Suprapubic skin (tissue), 4 donors: ENCODE data around the gene AAR2. TPM values are rescaled to one million over a fixed set of nuclear protein-coding genes. Genes with fewer than 3 reads are reported as not detected.

Source experiments
- DNase-seq, 2 donors: peaks; one replicate each; pipeline ENCODE4 v3.0.0-alpha.2; 2019; ENCODE audit warnings: low spot score in 2 of 2
- H3K27ac ChIP-seq: fragments of 200-600 bp; sonication (generic); one replicate; pipeline ENCODE4 v1.5.1; 2019
- H3K27me3 ChIP-seq: fragments of 200-600 bp; sonication (generic); one replicate; pipeline ENCODE4 v1.5.1; 2019
- H3K36me3 ChIP-seq: fragments of 200-600 bp; sonication (generic); one replicate; pipeline ENCODE4 v1.5.1; 2019
- H3K4me1 ChIP-seq: fragments of 200-600 bp; sonication (generic); one replicate; pipeline ENCODE4 v1.5.1; 2019
- H3K4me3 ChIP-seq: fragments of 200-600 bp; sonication (generic); one replicate; pipeline ENCODE4 v1.5.1; 2019; ENCODE audit warnings: mild to moderate bottlenecking
- H3K9me3 ChIP-seq: fragments of 200-600 bp; sonication (generic); one replicate; pipeline ENCODE4 v1.5.1; 2019
- CTCF ChIP-seq, 2 donors: fragments of 200-600 bp in 1 of 2; fragments of 450-650 bp in 1 of 2; sonication (generic) in 1 of 2; IDR thresholded peaks; one replicate each; pipeline ENCODE4 v1.5.1; 2016 to 2019; ENCODE audit warnings: antibody characterized with exemption in 2 of 2, mild to moderate bottlenecking in 1 of 2, moderate library complexity in 1 of 2
- EP300 ChIP-seq: sonication (generic); formaldehyde crosslinking; IDR thresholded peaks from one replicate; pipeline ENCODE4 v1.6.1; 2017; ENCODE audit warnings: antibody characterized with exemption
- POLR2A ChIP-seq, 2 donors: fragments of 450-650 bp; IDR thresholded peaks; one replicate each; pipeline ENCODE4 v1.6.1; 2017; ENCODE audit warnings: antibody characterized with exemption in 2 of 2, mild to moderate bottlenecking in 2 of 2, moderate library complexity in 2 of 2
- POLR2AphosphoS5 ChIP-seq, 3 donors: sonication (generic); formaldehyde crosslinking; IDR thresholded peaks; one replicate each; pipeline ENCODE4 v1.6.1; 2017; ENCODE audit warnings: antibody characterized with exemption in 3 of 3
- WGBS: methylation state at CpG from one replicate; pipeline ENCODE4 v1.1.5; 2018; 5-methylcytosine and 5-hydroxymethylcytosine counted together
- total RNA-seq, 4 donors: library from RNA; depleted of rRNA; stranded (reverse); fragments of >200 nt; gene quantifications; one replicate each; pipeline ENCODE4 v1.1.0, GENCODE V29; 2016

Gene AAR2
- total RNA-seq, 4 donors from 2014 or later = 34.4 to 54.6 (median 43.8) TPM

GRCh38 chr20:36269507-36269906 is 33.2 kb downstream of the AAR2 start:
- Histone ChIP-seq H3K9me3 (no peaks in the 10 kb centered on the region), H3K36me3 (no peaks in the 10 kb centered on the region), H3K4me3 (no peak overlapping the region), H3K4me1 (no peaks in the 10 kb centered on the region), H3K27ac (no peak overlapping the region), H3K27me3 (peaks cover 11% of the 10 kb centered on the region)
- WGBS = 89% methylated on average over 2 of the region's 2 CpGs
- TF ChIP-seq POLR2A (IDR thresholded peaks at IDR 0.05) (no peak), CTCF (IDR thresholded peaks at IDR 0.05) (no peak), EP300 (no peak), POLR2AphosphoS5 (IDR thresholded peaks at IDR 0.05) (no peak)
- DNase-seq = no peak

GRCh38 chr20:36270744-36271638 is 34.7 kb downstream of the AAR2 start:
- Histone ChIP-seq H3K36me3 (no peaks in the 10 kb centered on the region), H3K27ac (no peak overlapping the region), H3K4me1 (no peaks in the 10 kb centered on the region), H3K4me3 (no peak overlapping the region), H3K9me3 (no peaks in the 10 kb centered on the region), H3K27me3 (peaks cover 13% of the 10 kb centered on the region)
- no peak for DNase-seq
- TF ChIP-seq CTCF (IDR thresholded peaks at IDR 0.05) = no peak
- no peak for TF ChIP-seq EP300
- TF ChIP-seq POLR2A (IDR thresholded peaks at IDR 0.05) = no peak
- no peak for TF ChIP-seq POLR2AphosphoS5 (IDR thresholded peaks at IDR 0.05)
- WGBS = 84% methylated on average over 20 of the region's 20 CpGs

- WGBS = 85% methylated on average over 21 of the region's 21 CpGs
- no peaks in the 10 kb centered on the region for H3K4me1 ChIP-seq
- no peak for DNase-seq
- no peak overlapping the region for H3K27ac ChIP-seq
- H3K27me3 ChIP-seq = peaks cover 13% of the 10 kb centered on the region
- no peak overlapping the region for H3K4me3 ChIP-seq
- H3K9me3 ChIP-seq = no peaks in the 10 kb centered on the region
- no peaks in the 10 kb centered on the region for H3K36me3 ChIP-seq
- TF ChIP-seq POLR2A (IDR thresholded peaks at IDR 0.05) (no peak), CTCF (IDR thresholded peaks at IDR 0.05) (no peak), EP300 (no peak), POLR2AphosphoS5 (IDR thresholded peaks at IDR 0.05) (no peak)
These were observed 35.6 kb downstream of the AAR2 start for GRCh38 chr20:36271639-36272546.

- Histone ChIP-seq H3K9me3 (no peaks in the 10 kb centered on the region), H3K36me3 (no peaks in the 10 kb centered on the region), H3K4me3 (no peak overlapping the region), H3K4me1 (no peaks in the 10 kb centered on the region), H3K27ac (no peak overlapping the region), H3K27me3 (peaks cover 15% of the 10 kb centered on the region)
- TF ChIP-seq POLR2A (IDR thresholded peaks at IDR 0.05) (no peak), EP300 (no peak), POLR2AphosphoS5 (IDR thresholded peaks at IDR 0.05) (no peak), CTCF (IDR thresholded peaks at IDR 0.05) (no peak)
- 84% methylated on average over 12 of the region's 12 CpGs for WGBS
- no peak for DNase-seq
These were observed 36.4 kb downstream of the AAR2 start for GRCh38 chr20:36272547-36273220.
